Loucy (cell line): Measurements from ENCODE around the gene TUBB6.
A peak's percentile ranks its signal among the peaks of the same experiment; 100 is the strongest.

ENCODE experiments used
- H2AFZ ChIP-seq: fragments of 200-600 bp; sonication (generic); 2 replicates; pipeline ENCODE4 v1.6.0; 2016; ENCODE audit warnings: antibody characterized with exemption, mild to moderate bottlenecking, low read length, moderate library complexity
- H3F3A ChIP-seq: fragments of 200-600 bp; 2 replicates; pipeline ENCODE4 v1.6.0; 2016; ENCODE audit warnings: antibody characterized with exemption, low read depth, mild to moderate bottlenecking
- H3K27me3 ChIP-seq: fragments of 200-600 bp; sonication (generic); 2 replicates; pipeline ENCODE4 v1.6.1; 2014; ENCODE audit warnings: low read length, mild to moderate bottlenecking; ENCODE audit not compliant: insufficient read depth, poor library complexity, severe bottlenecking
- H3K36me3 ChIP-seq: fragments of 200-600 bp; sonication (generic); 2 replicates; pipeline ENCODE4 v1.6.1; 2016; ENCODE audit warnings: low read length; ENCODE audit not compliant: insufficient read depth
- H3K4me1 ChIP-seq: fragments of 200-600 bp; sonication (generic); 2 replicates; pipeline ENCODE4 v1.5.1; 2014; ENCODE audit warnings: low read length, mild to moderate bottlenecking; ENCODE audit not compliant: insufficient read depth, poor library complexity, severe bottlenecking
- H3K4me2 ChIP-seq: fragments of 200-600 bp; sonication (generic); 2 replicates; pipeline ENCODE4 v1.6.0; 2014; ENCODE audit warnings: antibody characterized with exemption, low read length, low read depth, mild to moderate bottlenecking; ENCODE audit not compliant: poor library complexity, severe bottlenecking
- H3K4me3 ChIP-seq: fragments of 200-600 bp; sonication (generic); 2 replicates; pipeline ENCODE4 v1.5.1; 2014; ENCODE audit warnings: low read length, mild to moderate bottlenecking, mixed read lengths; ENCODE audit not compliant: poor library complexity, severe bottlenecking
- H3K79me2 ChIP-seq: fragments of 200-600 bp; sonication (generic); 2 replicates; pipeline ENCODE4 v1.6.1; 2014; ENCODE audit warnings: low read length; ENCODE audit not compliant: insufficient read depth
- H3K9ac ChIP-seq: fragments of 200-600 bp; sonication (generic); 2 replicates; pipeline ENCODE4 v1.6.0; 2014; ENCODE audit warnings: mild to moderate bottlenecking, low read depth, low read length, moderate library complexity; ENCODE audit not compliant: poor library complexity, severe bottlenecking
- H3K9me2 ChIP-seq: fragments of 200-600 bp; sonication (generic); replicated peaks from 2 replicates; pipeline ENCODE4 v1.6.1; 2016; ENCODE audit warnings: low read depth, low read length, mixed read lengths
- H3K9me3 ChIP-seq: fragments of 200-600 bp; sonication (generic); 2 replicates; pipeline ENCODE4 v1.6.1; 2014; ENCODE audit warnings: mild to moderate bottlenecking, antibody characterized with exemption, low read length, low read depth; ENCODE audit not compliant: insufficient read depth
- H4K20me1 ChIP-seq: fragments of 200-600 bp; sonication (generic); 2 replicates; pipeline ENCODE4 v1.6.0; 2014; ENCODE audit warnings: antibody characterized with exemption, low read length, mild to moderate bottlenecking; ENCODE audit not compliant: insufficient read depth, poor library complexity, severe bottlenecking
- EZH2phosphoT487 ChIP-seq: fragments of 200-600 bp; IDR thresholded peaks from 2 replicates; pipeline ENCODE4 v1.6.1; 2018; ENCODE audit warnings: antibody characterized with exemption, mild to moderate bottlenecking, moderate library complexity, borderline replicate concordance
- TF ChIP-seq, protein P1 (sequence below): fragments of 200-600 bp; sonication (generic); conservative IDR thresholded peaks from 2 replicates; pipeline ENCODE4 v1.5.1; 2014; ENCODE audit warnings: mild to moderate bottlenecking, antibody characterized with exemption, low read length

The TUBB6 gene

DNA sequence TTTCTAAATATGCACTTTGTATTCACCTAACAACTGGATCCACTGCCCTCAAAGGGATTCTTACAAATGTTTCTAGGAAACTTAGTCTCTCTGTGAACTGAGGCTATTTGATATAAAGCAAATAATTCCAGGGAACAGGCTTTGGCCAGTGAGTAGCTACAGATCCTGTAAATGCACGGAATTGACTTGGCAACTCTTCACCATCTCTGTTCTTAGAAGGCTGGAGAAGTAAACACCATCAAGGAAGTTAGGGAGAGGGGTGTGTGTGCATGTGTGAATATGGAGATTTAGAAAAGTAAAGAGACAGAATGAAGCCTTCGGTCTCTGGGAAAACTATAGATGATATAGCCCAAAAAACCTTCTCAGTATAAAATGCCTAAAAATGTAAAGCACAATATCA is 43.2 kb upstream of the TUBB6 start:
- TF ChIP-seq EZH2phosphoT487 = no peak
- TF ChIP-seq, protein P1, sequence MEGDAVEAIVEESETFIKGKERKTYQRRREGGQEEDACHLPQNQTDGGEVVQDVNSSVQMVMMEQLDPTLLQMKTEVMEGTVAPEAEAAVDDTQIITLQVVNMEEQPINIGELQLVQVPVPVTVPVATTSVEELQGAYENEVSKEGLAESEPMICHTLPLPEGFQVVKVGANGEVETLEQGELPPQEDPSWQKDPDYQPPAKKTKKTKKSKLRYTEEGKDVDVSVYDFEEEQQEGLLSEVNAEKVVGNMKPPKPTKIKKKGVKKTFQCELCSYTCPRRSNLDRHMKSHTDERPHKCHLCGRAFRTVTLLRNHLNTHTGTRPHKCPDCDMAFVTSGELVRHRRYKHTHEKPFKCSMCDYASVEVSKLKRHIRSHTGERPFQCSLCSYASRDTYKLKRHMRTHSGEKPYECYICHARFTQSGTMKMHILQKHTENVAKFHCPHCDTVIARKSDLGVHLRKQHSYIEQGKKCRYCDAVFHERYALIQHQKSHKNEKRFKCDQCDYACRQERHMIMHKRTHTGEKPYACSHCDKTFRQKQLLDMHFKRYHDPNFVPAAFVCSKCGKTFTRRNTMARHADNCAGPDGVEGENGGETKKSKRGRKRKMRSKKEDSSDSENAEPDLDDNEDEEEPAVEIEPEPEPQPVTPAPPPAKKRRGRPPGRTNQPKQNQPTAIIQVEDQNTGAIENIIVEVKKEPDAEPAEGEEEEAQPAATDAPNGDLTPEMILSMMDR = no peak
- H3K27me3 ChIP-seq = no peaks in the 10 kb centered on the region

DNA sequence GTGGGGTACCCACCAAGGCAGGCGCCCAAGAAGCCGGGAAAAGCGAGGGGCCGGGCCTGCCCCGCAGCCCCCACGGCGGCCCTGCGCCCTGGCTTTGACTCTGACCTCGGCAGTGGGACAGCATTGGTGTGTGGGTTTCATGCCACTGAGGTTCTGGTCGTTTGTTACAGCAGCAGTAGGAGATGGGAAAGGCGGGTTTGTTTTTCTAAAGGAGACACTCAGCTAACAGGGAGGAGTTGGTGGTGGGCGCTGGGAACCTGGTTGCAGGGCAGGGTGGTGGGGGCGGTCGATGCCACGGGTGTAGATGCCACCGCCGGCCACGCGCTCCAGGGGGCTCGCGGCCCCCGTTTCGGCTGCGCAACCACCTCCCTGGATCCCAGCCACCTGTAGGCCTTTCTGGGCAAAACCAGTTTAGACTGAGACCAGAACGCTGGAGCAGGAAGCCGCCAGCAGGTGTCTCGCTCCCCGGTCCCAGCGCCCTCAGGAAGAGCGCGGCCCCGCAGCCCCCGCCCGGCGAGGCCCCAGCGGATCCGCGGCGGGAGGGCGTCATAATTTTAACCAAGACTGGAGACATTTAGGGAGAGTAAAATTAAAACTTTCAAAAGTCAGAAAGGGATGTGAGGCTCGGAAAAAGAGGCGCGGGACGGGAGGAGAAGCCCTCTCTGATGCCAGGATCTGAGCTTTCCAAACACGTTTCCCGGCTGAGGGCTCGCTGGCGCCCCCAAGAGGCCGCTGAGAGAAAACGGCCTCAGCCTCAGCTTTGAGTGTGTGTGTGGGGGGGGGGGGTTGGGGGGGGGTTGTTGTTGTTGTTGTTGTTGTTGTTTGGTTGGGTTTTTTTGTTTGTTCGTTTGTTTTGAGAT is 36.4 kb upstream of the TUBB6 start:
- Histone ChIP-seq H3F3A (no peaks in the 10 kb centered on the region), H3K9ac (peak overlapping the region; percentile 59), H3K9me3 (no peaks in the 10 kb centered on the region), H3K4me3 (peak overlapping the region; percentile 75), H3K27me3 (no peaks in the 10 kb centered on the region), H3K9me2 (no peaks in the 10 kb centered on the region), H3K4me2 (peak overlapping the region; percentile 39), H3K36me3 (no peaks in the 10 kb centered on the region), H2AFZ (peak overlapping the region; percentile 95), H4K20me1 (no peaks in the 10 kb centered on the region), H3K79me2 (no peaks in the 10 kb centered on the region), H3K4me1 (no peaks in the 10 kb centered on the region)
- TF ChIP-seq, protein P1 = peak; percentile 76
- no peak for TF ChIP-seq EZH2phosphoT487

More for the DNA sequence above, 43.2 kb upstream of the TUBB6 start:
- H3K4me3 ChIP-seq = no peak overlapping the region
- no peak overlapping the region for H2AFZ ChIP-seq
- no peaks in the 10 kb centered on the region for H4K20me1 ChIP-seq
- no peaks in the 10 kb centered on the region for H3K36me3 ChIP-seq
- H3K79me2 ChIP-seq = no peaks in the 10 kb centered on the region
- H3K4me1 ChIP-seq = no peaks in the 10 kb centered on the region
- no peak overlapping the region for H3K9ac ChIP-seq
- H3K4me2 ChIP-seq = no peak overlapping the region
- no peaks in the 10 kb centered on the region for H3K9me2 ChIP-seq
- H3F3A ChIP-seq = no peaks in the 10 kb centered on the region
- H3K9me3 ChIP-seq = no peaks in the 10 kb centered on the region

DNA sequence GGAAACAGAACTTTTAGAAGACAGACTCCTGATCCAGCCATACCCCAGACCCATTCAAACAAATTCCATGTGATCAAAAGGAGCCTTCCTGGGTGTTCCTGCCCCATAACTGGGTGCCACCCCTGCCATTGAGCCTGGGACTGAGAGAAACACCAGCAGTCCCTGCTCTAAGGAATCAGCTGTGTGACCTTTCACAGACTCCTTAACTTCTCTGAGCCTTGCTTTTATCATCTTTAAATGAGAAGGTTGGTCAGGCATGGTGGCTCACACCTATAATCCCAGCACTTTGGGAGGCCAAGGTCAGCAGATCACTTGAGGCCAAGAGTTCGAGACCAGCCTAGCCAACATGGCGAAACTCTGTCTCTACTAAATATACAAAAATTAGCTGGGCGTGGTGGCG is 33.2 kb upstream of the TUBB6 start:
- TF ChIP-seq EZH2phosphoT487 = no peak
- TF ChIP-seq, protein P1 = no peak
- no peak overlapping the region for H3K4me2 ChIP-seq
- no peaks in the 10 kb centered on the region for H3K9me3 ChIP-seq
- H3K9ac ChIP-seq = no peak overlapping the region
- no peaks in the 10 kb centered on the region for H3K27me3 ChIP-seq
- no peaks in the 10 kb centered on the region for H3K9me2 ChIP-seq
- no peaks in the 10 kb centered on the region for H4K20me1 ChIP-seq
- no peaks in the 10 kb centered on the region for H3K36me3 ChIP-seq
- no peak overlapping the region for H3K4me3 ChIP-seq
- no peaks in the 10 kb centered on the region for H3F3A ChIP-seq
- no peaks in the 10 kb centered on the region for H3K79me2 ChIP-seq
- H3K4me1 ChIP-seq = no peaks in the 10 kb centered on the region
- H2AFZ ChIP-seq = no peak overlapping the region
